Measurements from ENCODE around the gene CYP4F3. TPM values are rescaled to one million over a fixed set of nuclear protein-coding genes. Genes with fewer than 3 reads are reported as not detected.
A peak's percentile ranks its signal among the peaks of the same experiment; 100 is the strongest.

Gene CYP4F3
- total and polyA plus RNA-seq, 2 of the 13 experiments (the other 11 are each of a cell fraction or from before 2014, with no cell fraction given) = 17.8 to 22.8 TPM

GRCh38 chr19:15643387-15643786 lies 2.7 kb downstream of the CYP4F3 start (continued):
- TF ChIP-seq LCORL (IDR thresholded peaks at IDR 0.05) (no peak), LCORL (CRISPR knock-in tag; IDR thresholded peaks at IDR 0.05) (peak; percentile 38; the same call in 1 of the 2 replicates), SETDB1 (CRISPR knock-in tag; IDR thresholded peaks at IDR 0.05; ENCODE audit: borderline replicate concordance) (no peak), ZNF720 (CRISPR knock-in tag; IDR thresholded peaks at IDR 0.05) (no peak), FOSL2 (CRISPR knock-in tag; IDR thresholded peaks at IDR 0.05) (peak; percentile 86), TCF7L2 (IDR thresholded peaks at IDR 0.05; ENCODE audit: low read depth, low read length) (no peak), SMC3 (IDR thresholded peaks at IDR 0.05; ENCODE audit: low read length) (no peak), ASH2L (IDR thresholded peaks at IDR 0.05; ENCODE audit: insufficient read length, low read depth, low read length) (no peak), ADNP (CRISPR knock-in tag; IDR thresholded peaks at IDR 0.05) (no peak), PPARG (CRISPR knock-in tag; conservative IDR thresholded peaks at IDR 0.05) (0 out of 2 replicates have a peak, but pooled peaks have one; percentile 20), HBP1 (CRISPR knock-in tag; IDR thresholded peaks at IDR 0.05; ENCODE audit: low read depth) (no peak), ZHX1 (CRISPR knock-in tag; IDR thresholded peaks at IDR 0.05; ENCODE audit: low read depth) (no peak), ZNF709 (CRISPR knock-in tag; IDR thresholded peaks at IDR 0.05) (no peak), ZNF703 (CRISPR knock-in tag; IDR thresholded peaks at IDR 0.05; ENCODE audit: borderline replicate concordance) (no peak), ZNF773 (CRISPR knock-in tag; IDR thresholded peaks at IDR 0.05; ENCODE audit: borderline replicate concordance) (no peak), DPF2 (CRISPR knock-in tag; IDR thresholded peaks at IDR 0.05; ENCODE audit: borderline replicate concordance, low read depth) (peak; percentile 64; the same call in 1 of the 2 replicates), ZNF501 (CRISPR knock-in tag; IDR thresholded peaks at IDR 0.05) (no peak), JUND (CRISPR knock-in tag; IDR thresholded peaks at IDR 0.05) (no peak), ONECUT2 (CRISPR knock-in tag; IDR thresholded peaks at IDR 0.05) (no peak), ZNF609 (CRISPR knock-in tag; IDR thresholded peaks at IDR 0.05; ENCODE audit: borderline replicate concordance) (no peak), CREB1 (IDR thresholded peaks at IDR 0.05) (no peak), CREB1 (CRISPR knock-in tag; IDR thresholded peaks at IDR 0.05) (no peak; the same call in 1 of the 2 replicates), ZNF343 (CRISPR knock-in tag; IDR thresholded peaks at IDR 0.05) (no peak), ZSCAN25 (CRISPR knock-in tag; IDR thresholded peaks at IDR 0.05) (no peak), RAD51 (IDR thresholded peaks at IDR 0.05; ENCODE audit: borderline replicate concordance) (no peak)

All from HepG2 (cell line).